Fibroblast of gingiva (primary cell): ENCODE data around the gene TSHZ1.
"Not testable (repeated sequence)": the region's sequence is repeated elsewhere in the genome, so short reads cannot be mapped to it uniquely, and the experiment has no call there.

ENCODE experiments used
- DNase-seq: peaks from one replicate; pipeline ENCODE4 v3.0.0-alpha.2; 2011; ENCODE audit warnings: low read depth

TSHZ1 gene

DNA sequence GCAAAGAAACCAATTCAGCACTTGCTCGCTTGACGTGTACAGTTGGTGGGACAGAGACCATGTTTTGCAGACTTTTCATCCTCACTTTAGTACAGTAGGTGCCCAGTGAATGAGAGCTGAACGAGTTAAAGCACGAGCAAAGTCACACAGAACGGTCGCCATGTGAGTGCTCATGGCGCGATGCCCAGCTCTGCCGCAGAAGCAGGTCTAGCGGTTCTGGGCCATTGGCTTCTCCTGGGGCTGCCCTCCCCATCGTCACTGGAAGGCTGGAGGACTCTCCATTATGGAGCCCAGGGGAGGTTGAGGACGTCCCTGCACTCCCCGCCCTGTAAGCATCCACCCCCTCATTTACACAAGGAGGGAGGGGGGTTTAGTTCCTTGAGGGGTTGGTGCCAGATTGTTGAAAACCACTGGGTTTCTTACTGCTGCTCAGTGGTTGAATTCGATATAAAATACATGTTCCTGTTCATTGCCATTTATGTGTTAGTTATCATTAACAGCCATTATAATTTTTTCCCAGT lies 26.6 kb upstream of the TSHZ1 start:
- no peak for DNase-seq

- no peak for DNase-seq
Observed at GRCh38 chr18:75185460-75185859, 25.1 kb upstream of the TSHZ1 start.

DNA sequence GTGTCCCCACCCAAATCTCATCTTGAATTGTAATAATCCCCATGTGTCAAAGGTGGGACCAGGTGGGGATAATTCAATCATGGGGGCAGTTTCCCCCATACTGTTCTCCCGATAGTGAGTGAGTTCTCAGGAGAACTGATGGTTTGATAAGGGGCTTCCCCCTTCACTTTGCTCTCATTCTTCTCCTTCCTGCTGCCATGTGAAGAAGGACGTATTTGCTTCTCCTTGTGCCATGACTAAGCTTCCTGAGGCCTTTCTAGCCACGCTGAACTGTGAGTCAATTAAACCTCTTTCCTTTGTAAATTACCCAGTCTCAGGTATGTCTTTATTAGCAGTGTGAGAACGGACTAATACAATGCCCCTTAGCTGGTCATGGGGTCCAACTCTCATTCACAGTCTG lies 22.9 kb upstream of the TSHZ1 start:
- not testable (repeated sequence) for DNase-seq

DNA sequence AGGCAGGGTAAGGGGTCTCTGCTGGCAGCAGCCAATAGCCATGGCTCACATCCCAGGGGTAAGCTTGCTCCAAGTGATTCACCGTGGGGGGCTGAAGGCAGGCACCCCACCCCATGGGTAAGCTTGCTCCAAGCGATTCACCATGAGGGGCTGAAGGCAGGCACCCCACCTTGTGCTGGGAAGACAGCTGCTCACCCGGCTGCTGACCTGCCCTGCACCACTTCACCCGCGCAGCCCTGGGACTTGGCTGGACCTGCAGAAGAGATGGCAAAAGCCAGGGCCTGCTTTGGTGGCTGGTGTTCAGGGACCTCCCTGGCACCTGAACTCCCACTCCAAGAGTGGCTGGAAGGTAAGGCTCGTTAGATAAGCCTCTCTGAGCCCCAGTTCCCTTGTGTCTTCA lies 20.9 kb upstream of the TSHZ1 start:
- no peak for DNase-seq

GRCh38 chr18:75192899-75193298 lies 17.7 kb upstream of the TSHZ1 start:
- no peak for DNase-seq

DNA sequence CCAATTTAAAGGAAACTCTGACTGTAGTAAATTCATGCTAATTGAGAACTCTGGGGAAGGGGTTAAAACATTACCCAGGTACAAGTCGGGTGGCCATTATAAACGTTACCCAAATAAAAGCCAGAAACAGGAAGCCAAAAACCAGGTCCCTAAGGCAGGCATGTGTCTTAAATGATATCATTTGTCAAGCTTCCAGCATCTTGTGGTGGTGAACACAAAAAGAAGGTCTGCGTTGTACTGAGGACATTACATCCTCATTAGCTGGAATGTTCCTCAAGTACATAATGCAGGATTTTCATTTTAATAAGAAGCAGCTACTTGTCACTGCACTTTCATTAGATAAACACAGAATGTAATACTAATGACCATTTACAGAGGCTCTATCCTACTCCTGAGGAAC lies 12.6 kb upstream of the TSHZ1 start:
- DNase-seq, result peak; percentile 58

DNA sequence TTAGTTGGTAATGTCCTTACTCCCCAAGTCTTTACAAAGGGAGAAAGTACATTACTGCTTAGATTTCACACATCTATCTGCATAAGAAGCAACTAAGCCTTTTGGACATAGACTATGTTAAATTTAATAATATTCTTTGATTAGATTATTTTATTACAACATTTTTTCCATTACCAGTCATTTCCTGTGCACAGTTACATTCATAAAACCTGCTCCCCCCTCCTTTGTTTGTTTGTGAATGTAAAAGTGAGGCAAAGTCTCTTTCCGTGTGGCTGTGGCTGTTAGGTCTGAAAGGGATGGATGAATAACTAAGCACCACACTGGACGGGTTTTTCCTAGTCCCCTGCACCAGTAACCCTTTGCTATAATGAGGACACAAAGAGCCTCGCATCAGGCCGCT lies 11.3 kb upstream of the TSHZ1 start:
- peak; percentile 27 for DNase-seq

DNA sequence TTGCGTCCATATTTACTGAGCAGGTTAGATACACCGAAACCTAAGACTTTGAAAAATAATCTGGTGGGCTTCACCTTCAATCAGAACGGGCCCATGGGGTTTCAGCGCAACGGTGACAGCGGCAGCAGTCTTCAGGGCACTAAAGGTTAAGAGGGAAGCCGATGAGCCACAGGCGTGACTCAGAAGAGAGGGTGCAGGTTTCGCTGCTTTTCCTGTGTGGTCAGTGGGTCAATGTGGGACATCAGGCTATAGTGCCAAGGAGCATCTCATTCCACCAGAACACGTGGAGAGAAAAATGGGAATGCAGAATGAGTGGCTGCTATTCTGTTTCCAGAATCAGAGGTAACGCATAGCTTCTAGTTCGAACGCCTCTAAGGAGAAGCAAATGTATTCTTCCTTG lies 10.5 kb upstream of the TSHZ1 start:
- no peak for DNase-seq

- peak; percentile 32 for DNase-seq
Observed at GRCh38 chr18:75200605-75201280, 9.9 kb upstream of the TSHZ1 start.

- peak; percentile 61 for DNase-seq
Observed at GRCh38 chr18:75201282-75202270, 9.0 kb upstream of the TSHZ1 start.

DNA sequence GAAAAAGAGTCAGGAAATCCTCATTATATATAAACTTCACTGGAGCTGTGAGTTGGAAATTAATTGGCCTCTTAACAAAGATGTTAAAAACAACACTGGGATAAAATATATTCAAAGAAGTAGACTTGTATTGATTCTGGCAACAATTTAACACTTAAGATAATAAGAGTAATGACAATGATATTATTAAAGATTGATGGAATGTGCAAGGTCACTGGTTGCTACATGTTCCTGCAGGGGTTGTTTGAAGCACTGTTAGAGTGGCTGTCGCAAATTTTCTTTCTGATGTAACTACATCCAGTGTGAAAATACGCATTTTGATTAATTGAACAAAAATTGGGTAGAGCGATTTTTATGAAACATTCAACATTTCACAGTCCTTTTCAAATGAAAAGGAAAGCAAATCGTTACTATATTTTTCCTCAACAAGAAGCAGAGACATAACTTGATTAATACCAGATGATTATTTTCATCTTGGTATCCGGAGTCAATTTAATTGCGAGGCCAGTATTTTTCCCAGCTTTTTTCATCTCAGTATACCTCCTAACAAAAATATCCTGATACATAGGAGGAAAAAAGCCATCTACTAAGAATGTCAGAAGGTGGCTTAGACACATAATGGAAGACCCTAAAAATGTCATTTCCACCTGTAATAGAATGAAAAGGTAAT lies 7.8 kb upstream of the TSHZ1 start:
- no peak for DNase-seq

- DNase-seq, result peak; percentile 67
Observed at GRCh38 chr18:75203416-75204268, 7.0 kb upstream of the TSHZ1 start.

DNA sequence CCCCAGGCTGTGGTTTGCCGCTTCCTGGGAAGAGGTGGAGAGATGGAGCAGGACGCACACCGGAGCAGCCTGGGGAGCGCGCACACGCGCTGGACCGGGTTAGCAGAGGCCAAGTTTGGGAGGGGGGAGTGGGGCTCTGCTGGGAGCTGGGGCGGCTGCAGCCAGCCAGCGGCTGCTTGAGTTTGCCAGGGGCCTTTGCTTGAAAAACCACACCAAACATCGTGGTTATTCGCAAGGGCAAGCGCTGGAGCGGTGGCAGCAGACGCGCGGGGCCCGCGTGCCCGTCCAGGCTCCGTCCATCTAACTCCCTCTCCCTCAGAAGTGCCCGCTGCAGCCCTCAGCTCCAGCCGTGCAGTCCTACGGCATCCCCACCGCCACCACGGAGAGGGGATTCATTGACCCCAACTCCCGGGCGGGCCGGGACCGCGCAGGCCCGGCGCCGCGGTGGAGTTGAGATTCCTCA lies 6.3 kb upstream of the TSHZ1 start:
- peak; percentile 39 for DNase-seq

- no peak for DNase-seq
Observed at GRCh38 chr18:75204732-75205513, 5.7 kb upstream of the TSHZ1 start.

DNA sequence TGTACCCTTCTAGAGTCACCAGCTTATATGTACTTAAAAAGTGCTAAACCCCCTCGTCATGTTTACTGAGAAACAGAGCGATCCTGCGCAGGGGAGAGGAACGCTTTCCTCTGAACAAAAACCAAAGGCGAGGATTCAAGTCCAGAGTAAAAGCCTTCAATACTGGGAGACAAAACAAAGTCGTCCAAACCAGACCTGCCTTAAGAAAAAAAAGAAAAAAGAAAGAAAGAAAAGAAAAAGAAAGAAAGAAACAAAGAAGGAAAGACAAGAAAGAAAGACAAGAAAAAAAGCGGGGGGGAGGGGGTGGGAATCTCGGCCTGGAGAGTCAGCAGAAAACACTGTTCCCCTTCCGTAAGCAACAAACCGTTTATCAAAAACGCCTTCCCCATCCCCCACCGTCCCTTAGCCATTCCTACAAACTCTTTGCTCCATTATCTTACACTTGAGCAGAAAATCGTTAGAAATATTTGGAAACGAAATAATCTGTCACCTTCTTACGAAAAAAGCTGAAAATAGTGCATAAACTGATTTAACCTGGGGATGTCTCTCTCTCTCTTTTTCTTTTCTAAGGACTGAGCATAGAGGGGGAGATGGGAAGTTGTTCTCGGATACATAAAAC lies 5.0 kb upstream of the TSHZ1 start:
- DNase-seq, result no peak

GRCh38 chr18:75206452-75207309 lies 3.9 kb upstream of the TSHZ1 start:
- no peak for DNase-seq

DNA sequence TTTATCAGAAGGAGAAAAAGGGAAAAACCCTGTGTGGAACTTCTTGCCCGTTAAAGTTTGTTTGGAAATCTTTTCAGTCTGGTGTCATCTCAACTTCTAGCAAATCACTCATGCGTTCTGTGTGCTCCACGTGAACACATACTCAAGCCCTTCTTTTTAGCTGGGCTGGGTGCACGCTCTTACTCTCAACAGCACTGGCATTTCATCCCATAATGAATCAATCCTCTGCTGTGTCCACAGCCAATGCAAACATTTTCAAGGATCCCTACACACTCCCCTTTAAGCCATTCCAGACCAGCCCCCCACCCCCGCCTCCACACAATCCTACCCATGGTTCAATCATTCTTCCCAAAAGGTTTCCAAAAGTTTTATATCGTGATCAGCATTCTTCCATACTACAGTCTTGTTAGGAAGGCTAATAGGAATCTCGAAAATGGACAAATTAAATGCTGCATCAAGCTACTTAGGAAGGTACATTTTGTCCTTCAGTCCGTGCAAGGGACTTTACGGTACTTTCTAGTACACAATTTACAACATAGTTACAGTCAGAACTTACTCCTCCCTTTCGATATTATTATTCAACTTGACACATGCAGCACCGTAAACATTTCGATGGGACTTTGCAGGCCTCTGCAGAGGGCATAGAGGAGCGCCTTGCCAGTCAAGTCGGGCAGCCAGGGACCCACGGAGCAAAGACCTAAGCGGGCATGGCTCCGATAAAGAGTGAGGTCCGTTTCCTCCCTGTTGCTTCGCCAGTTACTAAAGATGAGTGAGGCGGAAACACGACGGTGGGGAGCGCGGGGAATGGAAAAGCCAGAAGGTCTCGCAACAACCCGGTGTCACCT lies 3.1 kb upstream of the TSHZ1 start:
- DNase-seq, result peak; percentile 69

DNA sequence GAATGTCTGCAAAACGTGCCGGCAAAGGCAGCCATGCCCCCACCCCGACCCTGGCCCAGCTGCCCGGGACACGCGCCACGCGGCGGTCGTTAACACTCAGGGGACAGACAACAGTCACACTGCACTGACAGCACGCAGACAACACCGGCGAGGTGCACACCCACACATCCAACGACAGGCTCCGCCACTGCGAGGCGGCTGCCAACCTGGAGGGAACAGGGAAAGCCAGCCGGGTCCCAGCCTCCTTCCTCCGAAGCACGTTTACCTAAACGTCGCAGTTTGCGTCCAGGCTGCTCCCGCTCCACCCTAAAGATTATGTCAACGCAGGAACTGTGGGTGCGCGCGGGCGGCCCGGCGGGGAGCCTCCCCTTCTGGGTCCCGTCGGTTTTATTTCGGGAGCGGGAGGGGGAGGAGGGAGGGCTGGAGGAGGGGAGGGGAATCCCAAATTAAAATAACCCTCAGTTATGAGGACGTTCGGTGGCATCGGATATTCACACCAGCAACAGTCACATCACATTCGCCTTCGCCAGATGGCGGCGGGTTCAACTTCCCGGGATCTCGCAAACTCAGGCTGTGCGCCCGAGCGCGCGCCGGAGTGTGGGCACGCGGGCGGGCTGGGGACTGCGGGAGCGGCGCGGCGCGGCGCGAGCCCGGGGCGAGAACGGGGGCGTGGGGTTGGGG lies 2.3 kb upstream of the TSHZ1 start:
- DNase-seq, result peak; percentile 54
